Activated CD4-positive, alpha-beta T cell treated with anti-CD3 and anti-CD28 coated beads, Interleukin-10, Interleukin-2, amounts not matched to agents 100 ng/mL and 50 ng/mL, durations not matched to agents 16 hours and 8 hours (primary cell): Measurements from ENCODE around the gene MEGF11.

Experiments used
- DNase-seq: peaks from one replicate; pipeline ENCODE4 v3.0.0-alpha.2; 2020

The MEGF11 gene

DNA sequence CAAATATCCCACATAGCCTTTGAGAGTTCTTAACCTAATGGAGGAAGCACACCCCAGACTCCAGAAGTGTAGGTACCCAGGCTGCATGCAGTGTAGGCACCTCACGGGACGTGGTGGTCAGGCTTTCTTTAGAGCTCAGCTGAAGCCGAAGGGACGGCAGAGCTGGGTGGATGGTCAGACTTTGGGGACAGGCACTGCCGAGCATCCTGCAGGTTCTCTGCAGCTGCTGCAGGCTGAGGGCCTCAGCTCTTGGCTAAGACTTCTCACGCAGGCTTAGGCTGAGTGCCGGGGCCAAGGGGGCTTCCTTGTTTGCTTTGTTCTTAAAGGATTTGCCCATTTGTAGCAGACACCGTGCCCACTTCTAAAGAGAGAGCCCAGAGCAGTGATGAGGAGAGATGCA lies 207.2 kb downstream of the MEGF11 start:
- DNase-seq: no peak

DNA sequence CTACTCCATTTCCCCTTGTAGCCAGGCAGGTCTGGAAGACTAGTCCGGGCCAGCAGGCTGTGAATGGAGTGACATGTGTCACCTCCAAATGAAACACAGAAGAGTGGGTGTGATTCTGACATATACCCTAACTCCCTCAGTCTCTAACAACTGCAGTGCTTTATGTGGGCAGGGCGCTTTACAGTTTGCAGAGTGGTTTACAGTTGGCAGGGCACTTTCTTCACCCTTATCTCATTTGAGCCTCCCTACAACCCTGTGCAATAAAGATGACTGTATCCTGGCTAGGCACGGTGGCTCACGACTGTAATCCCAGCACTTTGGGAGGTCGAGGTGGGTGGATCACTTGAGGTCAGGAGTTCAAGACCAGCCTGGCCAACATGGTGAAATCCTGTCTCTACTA lies 208.0 kb downstream of the MEGF11 start:
- DNase-seq: no peak

DNA sequence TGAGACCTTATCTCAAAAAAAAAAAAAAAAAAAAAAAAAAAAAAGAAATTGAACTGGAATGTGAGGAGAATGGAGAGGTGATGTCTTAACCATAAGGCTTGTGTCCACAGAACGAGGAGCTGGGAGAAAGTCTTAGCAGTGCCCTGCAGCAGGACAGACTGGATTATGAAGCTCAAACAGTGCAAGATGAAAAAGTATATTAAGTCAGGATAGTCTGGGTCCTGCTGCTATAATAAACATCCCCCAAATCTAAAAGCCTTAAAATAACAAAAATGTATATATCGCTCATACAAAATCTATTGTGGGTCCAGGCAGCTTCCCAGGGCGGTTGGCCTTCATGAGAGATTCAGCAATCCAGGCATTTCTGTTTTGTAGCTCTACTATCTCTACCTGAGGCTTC lies 208.7 kb downstream of the MEGF11 start:
- no peak for DNase-seq

DNA sequence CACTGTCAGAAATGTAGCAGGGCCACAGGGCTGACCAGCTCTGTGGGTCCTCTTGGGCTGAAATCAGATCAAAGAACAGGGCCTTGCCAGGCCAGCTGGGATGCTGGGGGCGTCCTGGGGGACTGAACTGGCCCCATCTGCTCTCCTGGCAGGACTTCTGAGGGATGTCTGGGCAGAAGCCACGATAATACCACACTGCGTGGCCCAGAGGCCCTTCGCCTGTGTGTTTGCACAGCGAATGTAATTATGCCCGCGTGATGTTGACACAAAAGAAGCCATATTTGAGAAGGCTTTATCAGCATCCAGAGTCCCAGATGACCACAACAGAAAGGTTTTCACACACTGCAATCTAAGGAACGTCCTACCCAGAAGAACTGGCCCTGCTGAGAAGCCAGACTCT lies 210.3 kb downstream of the MEGF11 start:
- no peak for DNase-seq

DNA sequence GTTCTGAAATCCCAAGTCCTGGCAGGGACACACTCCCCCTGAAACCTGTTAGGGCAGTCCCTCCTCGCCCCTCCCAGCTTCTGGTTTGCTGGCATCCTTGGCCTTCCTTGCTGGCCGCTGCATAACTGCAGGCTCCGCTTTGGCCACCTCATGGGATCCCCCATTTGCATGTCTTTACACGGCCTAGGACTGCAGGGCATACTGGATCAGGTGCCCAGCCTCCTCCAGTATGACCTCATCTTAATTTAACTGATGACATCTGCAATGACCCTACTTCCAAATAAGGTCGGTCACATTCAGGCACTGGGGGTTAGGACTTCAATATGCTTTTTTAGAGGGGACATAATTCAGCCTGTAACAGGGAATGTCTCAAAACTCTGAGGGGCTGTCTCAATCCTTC lies 210.9 kb downstream of the MEGF11 start:
- DNase-seq: no peak

DNA sequence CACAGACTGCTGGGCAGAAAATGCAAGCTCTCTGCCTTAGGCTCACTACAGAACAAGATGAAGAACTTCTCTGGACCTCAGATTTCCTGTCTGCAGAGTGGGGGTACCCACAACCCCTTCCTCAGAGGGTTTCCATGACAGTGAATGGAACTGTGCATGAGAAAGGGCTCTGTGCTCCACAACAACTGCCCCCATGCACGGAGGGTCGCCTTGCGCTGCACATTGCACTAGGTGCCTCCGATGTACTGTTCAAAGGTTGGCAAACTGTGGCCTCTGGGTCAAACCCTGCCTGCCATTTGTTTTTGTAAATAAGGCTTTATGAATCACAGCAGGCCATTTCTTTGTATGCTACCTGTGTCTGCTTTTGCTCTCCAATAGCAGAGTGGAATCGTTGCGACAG lies 212.3 kb downstream of the MEGF11 start:
- DNase-seq: no peak

DNA sequence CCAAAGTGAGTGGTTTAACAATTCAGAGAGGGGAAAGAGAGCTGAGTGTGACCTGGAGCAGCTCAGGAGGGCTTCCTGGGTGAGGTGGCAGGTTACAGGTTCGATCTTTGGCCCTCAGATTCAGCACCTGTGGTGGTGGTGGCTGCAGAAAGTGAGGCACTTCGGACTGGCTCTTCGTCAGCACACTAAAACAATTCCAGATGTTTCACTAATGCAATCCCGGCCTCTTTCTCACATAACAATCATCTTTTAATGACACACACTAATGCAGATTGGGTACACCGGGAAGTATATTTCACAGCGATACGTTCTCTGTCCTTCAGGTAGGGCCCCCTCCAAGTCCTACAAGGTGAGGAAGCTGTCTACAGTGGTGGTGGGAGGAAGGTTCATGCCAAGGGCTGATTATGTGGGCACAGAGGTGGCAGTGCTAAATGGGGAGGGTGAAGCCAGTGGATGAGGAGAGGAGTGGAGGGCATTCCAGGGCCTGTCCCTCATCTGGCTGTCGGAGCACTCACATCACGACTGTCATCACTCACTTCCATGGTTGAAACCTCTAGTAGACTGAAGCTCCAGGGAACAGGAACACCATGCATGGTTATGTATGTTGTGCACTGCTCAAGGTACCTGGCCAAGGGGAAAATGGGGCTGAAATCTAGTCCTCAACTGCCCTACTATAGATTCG lies 213.2 kb downstream of the MEGF11 start:
- no peak for DNase-seq

DNA sequence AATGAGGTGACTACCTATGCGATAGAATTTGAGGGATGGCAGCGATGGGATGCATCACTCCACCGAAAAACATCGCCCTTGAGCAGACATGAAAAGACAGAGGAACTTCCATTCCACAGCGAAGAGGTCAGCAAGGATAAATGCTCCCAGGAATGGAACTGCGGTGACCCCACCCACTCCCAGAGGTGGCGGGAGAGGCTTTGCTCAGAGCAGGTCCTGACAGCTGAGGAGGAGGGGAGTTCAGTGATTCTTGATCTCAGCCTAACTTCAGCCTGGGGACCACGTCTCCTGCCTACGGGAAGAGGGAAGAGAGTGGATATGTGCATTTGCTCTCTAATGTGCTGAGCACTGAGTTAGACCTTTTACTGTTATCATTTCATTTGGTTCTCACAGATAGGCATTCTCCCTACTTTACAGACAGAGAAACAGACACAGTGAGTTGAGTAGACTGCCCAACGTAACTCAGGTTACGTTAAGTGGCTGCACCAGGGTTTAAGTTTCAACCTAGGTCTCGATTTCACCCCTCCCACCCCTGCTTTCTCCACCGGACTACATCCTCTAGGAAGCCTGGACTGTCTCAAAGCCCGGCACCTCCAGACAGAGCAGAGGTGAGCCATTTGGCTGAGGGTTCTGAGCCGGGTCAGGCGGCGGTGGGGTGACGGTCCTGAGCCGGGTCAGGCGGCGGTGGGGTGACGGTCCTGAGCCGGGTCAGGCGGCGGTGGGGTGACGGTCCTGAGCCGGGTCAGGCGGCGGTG lies 214.3 kb downstream of the MEGF11 start:
- DNase-seq: no peak

DNA sequence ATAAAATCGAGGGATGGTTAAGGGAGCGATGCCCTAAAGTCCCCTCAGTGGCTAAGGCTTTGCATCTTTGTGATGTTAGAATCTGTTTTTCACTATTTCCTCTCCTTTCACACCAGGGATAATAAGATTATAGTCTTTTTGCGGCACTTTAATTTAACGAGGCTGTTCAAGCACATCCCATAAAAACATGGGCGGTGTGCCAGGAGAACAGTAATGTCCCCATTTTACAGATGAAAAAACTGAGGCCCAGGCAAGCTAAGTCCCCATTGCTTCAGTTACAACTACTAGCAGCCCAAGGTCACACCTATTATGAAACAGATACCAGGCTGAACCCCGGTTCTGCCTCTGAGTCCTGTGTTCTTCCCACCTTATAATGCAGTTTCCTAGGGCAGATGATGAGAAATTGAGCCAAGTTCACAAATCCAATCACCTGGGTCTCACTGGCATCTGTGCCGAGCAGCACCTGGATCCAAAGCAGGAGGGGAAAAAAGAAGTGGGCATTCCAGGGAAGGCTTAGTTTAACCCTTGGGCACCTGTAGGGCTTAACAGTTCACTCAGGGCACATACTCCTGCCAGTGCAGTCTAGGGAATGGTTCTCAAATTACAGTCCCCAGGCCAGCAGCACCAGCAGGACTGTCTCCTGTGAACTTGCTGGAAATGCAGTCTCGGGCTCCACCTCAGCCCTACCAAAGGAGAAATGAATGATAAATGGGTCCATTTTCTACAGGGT lies 215.0 kb downstream of the MEGF11 start:
- no peak for DNase-seq

DNA sequence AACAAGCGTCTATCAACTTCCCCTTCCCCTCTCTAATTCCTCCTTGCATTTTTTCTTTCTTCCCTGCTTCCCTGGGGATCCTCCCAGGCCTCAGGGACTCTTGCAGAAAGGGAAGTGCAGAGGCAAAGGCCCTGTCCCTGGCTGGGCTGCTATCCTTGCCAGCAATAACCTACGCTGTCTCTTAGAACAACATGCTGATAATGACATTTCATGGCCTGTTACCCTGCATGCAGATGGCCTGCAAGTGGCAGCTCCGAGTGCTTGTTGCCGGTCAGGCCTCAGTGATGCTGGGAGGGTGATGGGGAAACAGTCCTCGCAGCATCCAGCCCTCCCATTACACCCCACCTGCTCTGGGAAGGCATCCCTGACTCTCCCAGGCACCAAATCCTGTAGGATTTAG lies 216.7 kb downstream of the MEGF11 start:
- no peak for DNase-seq

DNA sequence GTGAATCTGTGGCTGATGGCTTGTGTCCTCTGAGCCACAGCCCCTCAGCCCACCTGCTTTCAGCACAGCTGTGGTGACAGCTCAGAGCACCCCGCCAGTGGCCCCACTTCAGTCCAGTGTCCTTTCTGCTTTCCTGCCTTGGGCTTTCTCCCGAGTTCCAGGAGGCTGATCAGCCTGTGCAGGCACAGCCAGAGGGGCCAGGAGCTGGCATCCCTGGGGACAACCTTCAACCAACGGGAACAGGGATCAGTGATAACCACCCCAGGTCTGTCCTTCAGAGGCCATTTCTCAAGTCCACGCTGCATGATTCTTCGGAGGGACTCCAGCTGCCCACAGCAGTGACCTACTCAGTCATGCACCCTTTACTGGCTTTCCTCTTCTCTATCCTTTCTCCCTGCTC lies 217.6 kb downstream of the MEGF11 start:
- DNase-seq: no peak

DNA sequence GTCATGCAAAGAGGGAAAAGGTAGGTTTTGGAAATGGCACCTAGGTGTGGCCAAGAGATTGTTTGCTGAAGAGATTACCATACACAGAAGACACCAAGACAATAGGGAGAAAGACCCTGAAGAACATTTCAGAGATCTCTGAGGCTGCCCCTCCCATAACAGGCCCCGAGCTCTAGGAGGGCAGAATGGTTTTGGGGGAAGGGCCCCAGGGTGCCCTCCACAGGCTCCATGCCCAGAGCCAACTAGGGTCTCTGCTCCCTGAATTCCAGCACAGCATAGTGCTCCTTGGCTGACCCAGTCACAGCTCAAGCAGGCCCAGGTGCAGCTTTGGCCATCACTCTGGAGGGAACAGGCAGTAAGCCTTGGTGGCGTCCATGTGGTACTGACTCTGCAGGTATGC lies 220.4 kb downstream of the MEGF11 start:
- no peak for DNase-seq

DNA sequence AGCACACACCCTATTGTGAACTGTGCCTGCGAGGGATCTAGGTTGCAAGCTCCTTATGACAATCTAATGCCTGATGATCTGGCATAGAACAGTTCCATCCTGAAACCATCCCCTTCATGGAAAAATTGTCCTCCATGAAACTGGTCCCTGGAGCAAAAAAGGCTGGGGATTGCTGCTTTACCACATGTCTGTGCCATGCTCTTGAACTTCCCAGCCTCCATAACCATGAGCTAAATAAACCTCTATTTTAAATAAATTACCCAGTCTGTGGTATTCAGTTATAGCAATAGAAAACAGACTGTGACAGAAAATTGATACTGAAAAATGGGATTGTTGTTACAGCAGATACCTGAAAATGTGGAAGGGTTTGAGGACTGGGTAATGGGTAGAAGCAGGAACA lies 221.5 kb downstream of the MEGF11 start:
- DNase-seq: no peak

DNA sequence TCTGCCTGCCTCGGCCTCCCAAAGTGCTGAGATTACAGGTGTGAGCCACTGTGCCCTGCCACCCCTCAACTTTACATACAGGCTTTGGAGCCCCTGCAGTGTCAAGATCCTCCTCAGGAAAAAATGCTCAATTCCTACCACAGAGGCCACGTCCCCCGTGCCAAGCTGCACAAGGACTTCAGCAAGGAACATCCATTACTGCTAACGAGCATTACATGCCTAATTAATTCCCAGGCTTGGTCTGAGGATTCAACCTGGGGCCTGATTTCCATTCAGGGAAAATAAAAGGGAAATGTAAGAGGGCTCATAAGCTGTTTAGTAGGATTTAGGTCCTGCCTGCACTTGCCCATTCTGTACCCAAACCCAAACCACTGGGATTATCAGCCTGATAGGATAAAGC lies 222.9 kb downstream of the MEGF11 start:
- no peak for DNase-seq

DNA sequence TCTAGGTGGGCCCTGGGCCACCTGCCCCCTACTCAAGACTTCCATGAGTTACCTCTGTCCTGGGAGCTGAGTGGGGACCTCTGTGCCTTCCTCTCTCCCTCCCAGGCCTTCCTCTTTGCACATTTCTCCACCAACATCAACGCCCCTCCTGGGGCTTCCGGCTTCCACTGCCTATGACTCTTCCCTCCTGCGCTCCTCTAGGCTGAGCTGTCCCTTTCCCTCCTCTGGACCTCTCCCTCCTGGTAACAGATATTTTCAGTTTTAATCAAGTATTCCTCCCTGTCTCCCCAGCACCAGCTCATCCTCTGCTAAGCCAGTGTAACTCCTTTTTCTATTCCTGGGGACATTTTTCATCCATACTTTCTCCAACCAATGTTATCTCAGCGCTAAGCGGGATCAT lies 223.9 kb downstream of the MEGF11 start:
- no peak for DNase-seq

DNA sequence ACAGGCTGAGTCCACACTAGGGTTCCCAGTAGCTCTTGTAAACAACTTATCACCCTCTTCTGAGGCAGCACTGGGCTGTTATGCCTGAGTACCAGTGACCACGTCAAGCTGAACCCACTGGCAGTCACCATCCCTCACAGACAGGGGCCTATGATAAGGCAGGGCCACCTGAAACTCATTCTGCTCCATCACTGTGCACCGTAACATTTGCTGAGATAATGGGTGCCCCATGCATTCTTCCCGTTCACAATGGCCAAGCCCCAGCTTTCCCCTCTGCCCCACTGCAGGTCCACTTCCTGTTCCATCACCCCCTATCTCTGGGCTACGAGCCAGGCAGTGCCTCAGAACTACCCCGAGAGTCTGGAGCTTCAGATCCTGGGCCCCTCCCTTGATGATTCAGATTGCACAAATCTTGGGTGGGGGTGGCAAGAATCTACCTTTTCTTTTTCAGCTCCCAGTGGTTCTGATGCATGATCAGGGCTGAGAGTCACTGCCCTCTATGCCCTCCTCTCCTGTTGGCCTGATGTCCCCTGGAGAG lies 226.2 kb downstream of the MEGF11 start:
- DNase-seq: no peak

DNA sequence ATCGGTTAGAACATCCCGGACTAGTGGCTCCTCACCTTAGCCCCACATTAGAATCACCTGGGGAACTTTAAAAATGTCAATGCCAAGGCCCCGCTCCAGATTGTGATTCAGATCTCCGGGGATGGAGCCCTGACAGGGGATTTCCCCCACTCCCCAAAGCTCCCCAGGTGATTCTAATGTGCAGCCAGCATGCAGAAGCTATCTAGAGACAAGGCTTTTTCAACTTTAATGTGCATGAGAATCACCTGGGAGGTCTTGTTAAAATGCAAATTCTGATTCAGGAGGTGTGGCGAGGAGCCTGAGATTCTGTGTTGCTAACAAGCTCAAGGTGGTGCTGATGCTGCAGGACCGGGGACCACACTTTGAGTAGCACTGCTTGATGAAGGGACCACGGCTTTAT lies 227.6 kb downstream of the MEGF11 start:
- DNase-seq: no peak

DNA sequence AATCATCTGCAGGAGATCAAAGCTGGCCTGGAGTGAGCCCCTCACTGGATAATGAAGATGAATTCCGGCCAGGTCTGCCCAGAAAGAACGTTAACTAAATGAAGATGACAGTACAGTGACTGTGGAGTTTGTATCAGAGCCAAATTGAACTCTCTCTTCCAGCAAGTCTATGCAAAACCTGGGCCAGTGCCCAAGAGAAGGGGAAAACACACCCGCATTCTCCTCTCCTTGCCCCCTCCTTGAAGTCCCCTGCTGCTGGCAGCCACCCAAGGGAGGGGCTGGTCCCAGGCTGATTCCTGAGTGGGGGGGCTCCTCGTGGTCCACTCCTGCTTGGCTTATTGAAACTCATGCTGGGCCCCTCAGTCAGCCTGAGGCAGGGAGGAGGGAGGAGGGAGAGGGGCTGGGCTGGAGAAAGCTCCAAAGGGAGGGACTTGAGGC lies 228.5 kb downstream of the MEGF11 start:
- DNase-seq: no peak

DNA sequence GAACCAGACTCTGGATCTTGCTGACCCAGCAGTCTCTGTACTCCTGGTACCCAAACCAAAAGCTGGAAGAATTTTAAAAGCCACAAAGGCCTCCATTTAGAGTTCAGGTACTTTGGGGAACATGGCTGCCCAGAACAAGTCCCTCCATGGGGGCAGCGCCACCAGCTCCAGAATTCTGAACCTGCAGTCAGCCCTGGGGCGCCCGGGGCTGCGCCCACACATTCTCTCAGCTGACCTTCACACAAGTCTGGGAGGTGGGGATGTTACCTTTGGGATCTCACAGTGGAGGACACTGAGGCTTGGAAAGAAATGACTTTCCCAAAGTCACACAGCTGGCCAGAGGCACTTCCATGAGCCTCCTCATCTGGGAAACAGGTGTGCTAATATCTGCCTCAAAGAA lies 229.4 kb downstream of the MEGF11 start:
- DNase-seq: no peak

DNA sequence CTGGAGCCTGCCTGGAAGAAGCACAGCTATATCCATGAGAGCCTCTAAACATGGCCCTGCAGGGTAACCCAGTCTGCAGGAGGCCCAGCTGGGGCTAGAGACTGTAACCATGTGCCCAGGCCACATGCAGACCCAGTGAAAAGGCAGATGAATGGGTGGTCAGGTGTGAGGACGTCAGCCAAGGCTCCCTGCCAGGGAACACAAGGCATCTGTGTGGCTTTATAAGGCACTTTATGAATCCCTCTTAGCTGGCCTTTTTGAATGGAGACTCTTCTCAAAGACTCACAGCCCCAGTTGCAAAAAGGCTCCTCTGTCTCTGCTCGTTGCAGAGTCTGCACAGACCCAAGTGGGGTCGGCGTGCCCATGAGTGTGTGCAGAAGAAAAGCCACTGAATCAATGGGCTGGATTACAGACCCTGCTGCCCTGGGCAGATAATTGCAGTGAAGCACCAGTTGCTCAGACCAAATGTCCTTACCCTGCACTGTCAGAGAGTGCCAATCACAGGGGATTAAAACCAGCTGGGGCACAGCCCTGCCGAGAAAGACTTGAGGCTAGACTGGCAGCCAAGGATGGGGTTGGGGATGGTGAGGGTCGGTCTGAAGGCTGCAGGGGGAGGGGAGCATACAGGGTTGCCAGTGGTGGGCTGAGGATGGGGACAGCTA lies 230.1 kb downstream of the MEGF11 start:
- no peak for DNase-seq

DNA sequence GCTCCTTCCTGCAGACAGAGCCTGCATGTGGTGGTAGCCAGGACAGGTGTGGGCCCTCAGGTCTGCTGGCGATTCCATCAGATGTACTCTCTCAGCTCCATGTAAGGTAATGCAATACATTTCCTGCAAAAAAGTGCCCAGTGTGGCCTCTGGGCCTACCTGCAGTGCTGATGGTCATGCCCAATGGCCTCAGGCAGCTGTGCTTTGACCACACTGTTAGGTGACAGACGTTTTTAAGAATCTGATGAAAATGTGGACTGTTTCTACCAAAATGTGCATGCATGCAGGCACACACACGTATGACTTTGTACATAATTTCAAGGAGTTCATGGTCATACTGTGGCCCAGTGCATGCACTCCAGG lies 231.4 kb downstream of the MEGF11 start:
- no peak for DNase-seq

DNA sequence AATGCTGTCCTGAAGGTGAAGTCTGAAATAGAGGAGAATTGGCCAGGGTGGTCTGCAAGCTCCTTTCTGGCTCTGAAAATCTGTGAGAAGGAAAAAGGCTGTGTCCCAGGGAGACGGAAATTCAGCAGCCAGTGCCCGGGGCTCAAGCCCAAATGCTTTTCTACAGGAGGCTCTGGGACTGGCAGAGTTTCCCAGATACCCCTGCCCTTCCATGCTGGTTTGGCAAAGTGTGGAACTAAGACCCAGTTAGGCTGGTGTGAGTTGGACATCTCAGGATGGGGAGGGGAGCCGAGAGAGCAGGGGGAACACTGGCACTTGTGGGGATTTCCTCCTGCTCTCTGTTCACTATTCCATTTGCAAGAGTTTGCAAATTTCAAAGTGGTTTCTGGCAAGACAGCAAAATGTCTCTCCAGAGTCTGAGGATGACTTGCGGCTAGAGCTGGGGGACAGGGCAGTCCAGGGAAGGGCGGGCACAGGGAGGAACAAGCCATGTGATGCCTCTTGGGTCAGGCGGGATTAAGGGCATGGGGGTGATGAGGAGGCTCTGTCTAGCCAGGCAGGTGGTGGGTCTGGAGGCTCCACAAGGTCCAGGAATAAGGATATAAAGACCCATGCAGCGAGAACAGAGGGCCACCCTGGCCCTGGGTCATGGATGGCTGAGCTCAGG lies 231.9 kb downstream of the MEGF11 start:
- no peak for DNase-seq
